ENCODE results near the gene ARID1B.

Gene ARID1B

GRCh38 chr6:156954816-156955215, 177.6 kb downstream of the ARID1B start:
- DNase-seq (ENCODE audit: low read depth in 3 of 3, low spot score in 1 of 3) = no peak

- DNase-seq (ENCODE audit: low read depth in 3 of 3, low spot score in 1 of 3) = no peak
Observed at GRCh38 chr6:156955494-156956183, 178.5 kb downstream of the ARID1B start.

GRCh38 chr6:156956286-156956685, 179.1 kb downstream of the ARID1B start:
- no peak for DNase-seq (ENCODE audit: low read depth in 3 of 3, low spot score in 1 of 3)

GRCh38 chr6:156957931-156958547, 180.9 kb downstream of the ARID1B start:
- DNase-seq (ENCODE audit: low read depth in 3 of 3, low spot score in 1 of 3) = no peak

- DNase-seq (ENCODE audit: low read depth in 3 of 3, low spot score in 1 of 3) = no peak
Observed at GRCh38 chr6:156960525-156960924, 183.3 kb downstream of the ARID1B start.

GRCh38 chr6:156961282-156961892, 184.2 kb downstream of the ARID1B start:
- DNase-seq (ENCODE audit: low read depth in 3 of 3, low spot score in 1 of 3) = no peak

GRCh38 chr6:156963712-156964700, 186.8 kb downstream of the ARID1B start:
- no peak for DNase-seq (ENCODE audit: low read depth in 3 of 3, low spot score in 1 of 3)

- no peak for DNase-seq (ENCODE audit: low read depth in 3 of 3, low spot score in 1 of 3)
Observed at GRCh38 chr6:156967852-156968251, 190.7 kb downstream of the ARID1B start.

GRCh38 chr6:156969233-156969632, 192.1 kb downstream of the ARID1B start:
- DNase-seq (ENCODE audit: low read depth in 3 of 3, low spot score in 1 of 3) = no peak

GRCh38 chr6:156970595-156971112, 193.5 kb downstream of the ARID1B start:
- no peak for DNase-seq (ENCODE audit: low read depth in 3 of 3, low spot score in 1 of 3)

- no peak for DNase-seq (ENCODE audit: low read depth in 3 of 3, low spot score in 1 of 3)
Observed at GRCh38 chr6:156971153-156971885, 194.1 kb downstream of the ARID1B start.

- no peak for DNase-seq (ENCODE audit: low read depth in 3 of 3, low spot score in 1 of 3)
Observed at GRCh38 chr6:156972145-156972544, 195.0 kb downstream of the ARID1B start.

- DNase-seq (ENCODE audit: low read depth in 3 of 3, low spot score in 1 of 3) = no peak
Observed at GRCh38 chr6:156974830-156975261, 197.7 kb downstream of the ARID1B start.

GRCh38 chr6:156975414-156975813, 198.2 kb downstream of the ARID1B start:
- no peak for DNase-seq (ENCODE audit: low read depth in 3 of 3, low spot score in 1 of 3)

GRCh38 chr6:156976216-156977127, 199.3 kb downstream of the ARID1B start:
- DNase-seq (ENCODE audit: low read depth in 3 of 3, low spot score in 1 of 3) = no peak

GRCh38 chr6:156977527-156978291, 200.5 kb downstream of the ARID1B start:
- no peak for DNase-seq (ENCODE audit: low read depth in 3 of 3, low spot score in 1 of 3)

GRCh38 chr6:156978948-156979347, 201.8 kb downstream of the ARID1B start:
- DNase-seq (ENCODE audit: low read depth in 3 of 3, low spot score in 1 of 3) = no peak

GRCh38 chr6:156980515-156980914, 203.3 kb downstream of the ARID1B start:
- DNase-seq (ENCODE audit: low read depth in 3 of 3, low spot score in 1 of 3) = no peak

- no peak for DNase-seq (ENCODE audit: low read depth in 3 of 3, low spot score in 1 of 3)
Observed at GRCh38 chr6:156980948-156981347, 203.8 kb downstream of the ARID1B start.
